NCI-H2029 (cell line): ENCODE results near the gene GTF3C6.
"Not testable (repeated sequence)": the region's sequence is repeated elsewhere in the genome, so short reads cannot be mapped to it uniquely, and the experiment has no call there.

Source experiments
- DNase-seq: peaks from one replicate; lab custom pipeline; 2025; lab: John Stamatoyannopoulos, UW

GTF3C6 gene

DNA sequence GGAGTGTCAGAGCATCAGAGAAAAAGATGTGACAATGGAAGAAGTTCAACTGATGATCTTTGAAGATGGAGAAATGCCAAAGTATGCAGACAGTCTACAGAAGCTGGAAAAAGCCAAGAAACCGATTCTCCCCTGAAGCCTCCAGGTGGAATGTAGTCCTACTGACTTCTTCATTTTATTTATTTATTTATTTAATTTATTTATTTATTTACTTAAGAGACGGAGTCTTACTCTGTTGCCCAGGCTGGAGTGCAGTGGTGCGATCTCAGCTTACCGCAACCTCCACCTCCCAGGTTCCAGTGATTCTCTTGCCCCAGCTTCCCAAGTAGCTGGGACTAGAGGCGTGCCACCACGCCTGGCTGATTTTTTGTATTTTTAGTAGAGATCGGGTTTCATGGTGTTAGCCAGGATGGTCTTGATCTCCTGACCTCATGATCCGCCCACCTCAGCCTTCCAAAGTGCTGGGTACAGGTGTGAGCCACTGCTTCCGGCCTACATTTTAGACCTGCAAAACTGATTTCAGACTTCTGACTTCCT is 21.1 kb downstream of the GTF3C6 start:
- no peak for DNase-seq

DNA sequence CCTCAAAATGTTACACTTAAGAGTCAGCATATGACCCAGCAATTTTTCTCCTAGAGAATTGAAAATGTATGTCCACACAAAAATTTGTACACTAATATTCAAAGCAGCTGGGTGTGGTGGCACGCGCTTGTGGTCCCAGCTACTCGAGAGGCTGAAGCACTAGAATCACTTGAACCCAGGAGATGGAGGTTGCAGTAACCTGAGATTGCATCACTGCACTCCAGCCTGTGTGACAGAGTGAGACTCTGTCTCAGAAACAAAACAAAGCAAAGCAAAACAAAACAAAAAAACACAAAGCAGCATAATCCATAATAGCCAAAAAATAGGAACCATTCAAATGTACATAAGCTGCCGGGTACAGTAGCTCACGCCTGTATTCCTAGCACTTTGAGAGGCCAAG is 21.7 kb downstream of the GTF3C6 start:
- no peak for DNase-seq

DNA sequence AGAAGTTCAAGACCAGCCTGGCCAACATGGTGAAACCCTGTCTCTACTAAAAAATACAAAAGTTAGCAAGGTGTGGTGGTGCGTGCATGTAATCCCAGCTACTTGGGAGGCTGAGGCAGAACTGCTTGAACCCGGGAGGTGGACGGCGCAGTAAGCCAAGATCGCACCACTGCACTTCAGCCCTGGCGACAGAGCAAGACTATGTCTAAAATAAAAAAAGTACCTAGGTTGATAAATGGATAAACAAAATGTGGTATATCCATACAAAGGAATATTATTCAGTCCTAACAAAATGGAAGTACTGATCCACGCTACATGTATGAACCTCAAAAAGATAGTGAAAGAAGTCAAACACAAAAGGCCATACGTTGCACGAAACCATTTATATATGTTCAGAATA is 22.1 kb downstream of the GTF3C6 start:
- DNase-seq = no peak

DNA sequence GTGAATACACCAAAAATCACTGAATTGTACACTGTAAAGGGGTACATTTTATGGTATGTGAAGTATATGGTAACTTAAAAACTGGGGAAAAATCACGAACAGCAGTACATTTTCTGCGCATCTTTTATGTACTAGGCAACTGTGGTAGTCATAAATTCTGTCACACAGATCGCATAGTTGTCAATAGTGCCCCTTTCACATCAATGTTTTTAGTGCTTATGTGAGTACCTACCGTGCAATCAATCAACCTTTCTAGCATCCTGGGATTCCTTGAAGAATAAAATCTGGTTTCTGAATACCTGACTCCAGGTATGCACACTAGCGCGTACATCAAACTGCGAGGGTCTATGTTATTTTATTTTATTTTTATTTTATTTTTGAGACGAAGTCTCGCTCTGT is 22.7 kb downstream of the GTF3C6 start:
- DNase-seq = no peak

DNA sequence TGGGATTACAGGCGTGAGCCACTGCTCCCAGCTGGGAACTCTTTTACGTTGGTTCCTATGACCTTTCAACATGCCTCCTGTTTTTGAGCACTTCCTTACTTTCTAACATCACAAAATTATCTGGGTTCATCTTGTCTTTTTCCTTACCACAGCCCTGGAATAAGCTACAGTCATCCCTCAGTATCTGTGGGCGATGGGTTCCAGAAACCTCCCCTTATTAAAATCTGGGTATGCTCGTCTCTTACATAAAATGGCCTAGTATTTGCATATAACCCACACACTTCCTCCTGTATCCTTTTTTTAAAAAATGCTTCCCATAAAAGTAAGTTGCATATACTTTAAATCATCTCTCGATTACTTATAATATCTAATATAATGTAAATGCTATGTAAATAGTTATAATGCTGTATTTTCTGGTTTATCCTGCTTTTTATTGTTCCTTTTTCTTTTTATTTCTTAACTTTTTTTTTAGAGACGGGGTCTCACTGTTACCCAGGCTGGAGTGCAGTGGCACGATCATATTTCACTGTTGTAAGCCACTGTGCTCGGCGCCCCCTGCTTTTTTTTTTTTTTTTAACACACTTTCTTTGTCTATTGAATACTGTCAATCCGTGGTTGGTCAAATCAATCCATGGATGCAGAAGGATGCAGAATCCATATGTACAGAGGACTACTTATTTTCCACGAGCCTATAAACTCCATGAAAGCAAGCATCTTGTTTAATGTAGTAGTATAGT is 32.5 kb downstream of the GTF3C6 start:
- DNase-seq = no peak

DNA sequence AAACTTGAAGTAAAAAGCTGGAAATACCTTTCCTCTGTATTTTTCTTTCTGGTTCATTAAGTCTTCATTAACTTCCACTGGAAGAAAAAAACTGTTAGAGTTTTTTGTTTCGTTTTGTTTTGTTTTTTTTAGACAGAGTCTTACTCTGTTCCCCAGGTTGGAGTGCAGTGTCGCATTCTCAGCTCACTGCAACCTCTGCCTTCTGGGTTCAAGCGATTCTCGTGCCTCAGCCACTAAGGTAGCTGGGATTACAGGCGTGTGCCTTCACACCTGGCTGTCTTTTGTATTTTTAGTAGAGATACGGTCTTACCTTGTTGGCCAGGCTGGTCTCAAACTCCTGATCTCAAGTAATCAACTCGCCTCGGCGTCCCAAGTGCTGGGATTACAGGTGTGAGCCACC is 38.2 kb downstream of the GTF3C6 start:
- no peak for DNase-seq

DNA sequence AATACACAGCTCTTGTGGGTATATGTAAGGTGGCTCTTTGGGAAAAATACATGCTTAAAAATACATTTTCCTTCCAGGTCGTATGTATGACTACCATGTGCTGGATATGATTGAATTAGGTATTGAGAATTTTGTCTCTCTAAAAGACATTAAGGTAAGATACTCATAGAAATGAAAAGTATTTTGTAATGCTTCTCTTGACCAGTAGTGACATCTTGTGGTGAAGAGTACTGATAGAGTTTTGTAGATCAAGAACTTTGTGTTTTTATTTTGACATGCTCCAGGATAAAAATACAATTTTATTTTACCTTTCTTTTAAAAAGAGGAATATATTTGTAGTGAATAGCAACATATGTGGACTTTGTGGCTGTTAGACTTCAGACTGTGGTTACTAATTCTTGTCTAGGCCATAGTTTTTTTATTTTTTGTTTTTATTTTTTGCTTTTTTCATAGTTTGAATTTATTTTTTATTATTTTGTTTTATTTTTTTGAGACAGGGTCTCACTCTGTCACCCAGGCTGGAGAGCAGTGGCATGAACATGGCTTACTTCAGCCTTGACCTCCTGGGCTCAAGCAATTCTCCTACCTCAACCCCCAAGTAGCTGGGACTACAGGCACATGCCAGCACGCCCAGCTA is 41.2 kb downstream of the GTF3C6 start:
- DNase-seq = no peak

DNA sequence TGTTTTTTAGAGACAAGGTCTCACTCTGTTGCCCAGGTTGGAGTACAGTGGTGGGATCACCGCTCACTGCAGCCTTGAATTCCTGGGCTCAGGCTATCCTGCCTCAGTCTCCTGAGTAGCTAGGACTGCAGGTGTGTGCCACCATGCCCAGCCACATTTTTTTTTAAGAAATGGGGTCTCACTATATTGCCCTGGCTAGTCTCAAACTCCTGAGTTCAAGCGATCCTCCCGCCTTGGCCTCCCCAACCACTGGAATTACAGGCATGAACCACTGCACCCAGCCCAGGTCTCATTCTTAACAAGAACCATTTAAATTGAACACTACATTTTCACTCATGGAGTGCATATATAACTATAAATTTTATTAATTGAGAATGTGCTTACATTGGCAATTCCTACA is 43.8 kb downstream of the GTF3C6 start:
- no peak for DNase-seq

DNA sequence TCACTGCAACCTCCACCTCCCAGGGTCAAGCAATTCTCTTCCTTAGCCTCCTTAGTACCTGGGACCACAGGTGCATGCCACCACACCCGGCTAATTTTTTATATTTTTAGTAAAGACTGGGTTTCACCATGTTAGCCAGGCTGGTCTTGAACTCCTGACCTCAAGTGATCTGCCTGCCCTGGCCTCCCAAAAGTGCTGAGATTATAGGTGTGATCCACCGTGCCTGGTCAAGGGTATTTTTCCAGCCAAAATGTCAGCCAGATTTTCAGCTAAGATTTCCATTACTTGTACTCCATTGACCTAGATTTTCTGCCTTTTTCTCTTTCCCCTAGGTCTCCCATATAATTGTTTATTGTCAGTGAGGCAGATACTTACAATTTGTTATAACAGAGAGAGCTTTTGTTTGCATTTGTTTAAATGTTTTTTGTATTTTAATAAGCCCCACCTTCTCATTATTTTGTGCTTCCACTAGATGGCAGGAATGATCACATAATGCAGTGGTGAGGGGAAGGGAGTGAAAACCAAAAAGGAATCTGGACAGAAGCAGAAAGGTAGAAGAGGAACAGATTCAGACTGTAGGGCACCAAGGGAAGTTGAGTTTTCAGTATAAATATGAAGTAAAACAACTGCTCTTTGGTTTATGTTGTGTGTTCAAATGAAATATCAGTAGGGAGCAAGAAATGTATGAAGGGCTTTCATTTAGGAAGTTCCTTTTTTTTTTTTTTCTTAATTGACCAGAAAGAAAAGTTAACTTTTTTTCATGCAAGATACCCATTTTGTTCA is 53.0 kb downstream of the GTF3C6 start:
- DNase-seq = peak; percentile 20

DNA sequence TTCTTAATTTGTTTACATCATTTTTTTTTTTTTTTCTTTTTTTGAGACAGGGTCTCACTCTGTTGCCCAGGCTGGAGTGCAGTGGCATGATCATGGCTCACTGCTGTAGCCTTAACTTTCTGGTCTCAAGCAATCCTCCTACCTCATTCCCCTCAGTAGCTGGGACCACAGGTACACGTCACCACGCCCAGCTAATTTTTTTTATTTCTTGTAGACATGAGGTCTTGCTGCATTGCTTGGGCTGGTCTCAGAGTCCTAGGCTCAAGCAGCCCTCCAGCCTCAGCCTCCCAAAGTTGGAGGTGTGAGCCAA is 53.6 kb downstream of the GTF3C6 start:
- DNase-seq = no peak

DNA sequence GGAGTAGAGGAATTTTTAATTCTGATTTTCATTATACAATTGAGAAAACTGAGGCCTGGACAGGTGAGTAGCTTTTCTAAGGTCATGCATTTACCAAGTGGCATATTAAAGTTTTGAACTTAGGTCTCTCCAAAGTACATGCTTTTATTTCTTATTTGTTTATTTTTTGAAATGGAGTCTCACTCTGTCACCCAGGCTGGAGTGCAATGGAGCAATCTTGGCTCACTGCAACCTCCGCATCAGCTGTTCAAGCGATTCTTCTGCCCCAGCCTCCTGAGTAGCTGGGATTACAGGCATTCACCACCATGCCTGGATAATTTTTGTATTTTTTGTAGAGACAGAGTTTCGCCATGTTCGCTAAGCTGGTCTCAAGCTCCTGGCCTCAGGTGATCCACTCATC is 54.0 kb downstream of the GTF3C6 start:
- not testable (repeated sequence) for DNase-seq

DNA sequence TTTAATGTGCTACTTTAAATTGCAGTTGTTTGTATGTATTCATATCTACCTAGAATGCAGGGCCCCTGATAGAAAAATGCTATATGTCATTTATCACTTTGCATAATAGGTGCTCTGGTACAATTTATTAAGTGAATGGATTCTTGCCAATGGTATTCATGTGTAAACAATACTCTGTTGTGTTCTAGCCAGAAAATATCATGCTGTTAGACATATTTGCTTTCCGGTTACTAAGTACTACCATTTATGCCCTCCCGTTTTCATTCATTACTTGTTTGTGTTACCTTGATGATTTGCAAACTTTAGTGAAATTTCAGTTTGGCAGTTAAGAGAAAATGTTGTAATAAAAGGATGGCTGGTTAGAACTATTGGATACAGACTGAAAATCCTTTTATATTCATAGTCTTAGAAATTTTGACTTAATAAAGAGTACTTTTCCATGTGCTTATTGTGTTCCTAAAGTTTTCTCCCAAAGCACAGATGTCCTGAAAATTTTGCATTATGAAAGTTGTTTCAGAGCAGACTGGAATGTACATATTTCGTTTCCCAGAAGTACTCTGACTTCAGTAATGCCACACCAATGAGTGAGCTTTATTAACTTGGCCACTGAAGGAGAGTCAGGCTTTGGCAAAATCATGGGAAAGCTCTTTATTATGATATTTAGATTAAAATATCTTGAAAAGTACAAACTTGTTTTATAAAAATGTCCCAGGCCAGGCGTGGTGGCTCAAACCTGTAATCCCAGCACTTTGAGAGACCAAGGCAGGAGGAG is 54.8 kb downstream of the GTF3C6 start:
- peak; percentile 59 for DNase-seq

DNA sequence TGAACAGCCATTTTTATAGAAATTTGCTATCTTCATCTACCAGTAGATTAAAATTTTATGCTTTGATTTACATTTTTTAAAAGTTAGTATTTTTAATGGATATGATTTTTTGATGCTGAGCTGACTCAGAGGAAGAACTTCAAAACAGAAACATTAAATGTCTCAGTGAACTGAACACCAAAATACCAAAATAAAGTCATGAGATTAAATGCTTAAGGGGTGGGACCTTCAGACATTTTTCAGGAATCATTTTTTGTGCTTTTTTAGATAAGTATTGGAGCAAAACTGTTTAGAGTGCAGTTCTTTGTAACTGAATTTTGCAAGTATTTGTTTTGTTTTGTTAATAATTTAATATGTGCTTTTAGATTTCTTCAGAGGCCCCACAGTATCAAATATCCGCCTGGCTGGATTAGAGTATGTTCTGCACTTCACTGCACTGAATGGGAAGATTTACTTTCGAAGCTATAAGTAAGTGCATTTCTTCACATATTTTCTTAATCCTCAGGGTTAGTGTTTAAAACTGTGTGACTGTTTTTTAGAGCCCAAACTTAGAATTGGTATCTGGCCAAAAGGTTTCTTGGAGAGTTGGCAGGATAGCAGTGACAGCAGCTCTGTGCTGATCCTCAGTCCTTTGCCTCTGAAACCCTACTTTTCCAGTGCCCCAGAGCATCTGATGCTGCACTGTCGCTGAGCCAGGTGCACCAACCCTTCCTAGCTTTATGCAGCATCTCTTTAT is 57.1 kb downstream of the GTF3C6 start:
- no peak for DNase-seq

DNA sequence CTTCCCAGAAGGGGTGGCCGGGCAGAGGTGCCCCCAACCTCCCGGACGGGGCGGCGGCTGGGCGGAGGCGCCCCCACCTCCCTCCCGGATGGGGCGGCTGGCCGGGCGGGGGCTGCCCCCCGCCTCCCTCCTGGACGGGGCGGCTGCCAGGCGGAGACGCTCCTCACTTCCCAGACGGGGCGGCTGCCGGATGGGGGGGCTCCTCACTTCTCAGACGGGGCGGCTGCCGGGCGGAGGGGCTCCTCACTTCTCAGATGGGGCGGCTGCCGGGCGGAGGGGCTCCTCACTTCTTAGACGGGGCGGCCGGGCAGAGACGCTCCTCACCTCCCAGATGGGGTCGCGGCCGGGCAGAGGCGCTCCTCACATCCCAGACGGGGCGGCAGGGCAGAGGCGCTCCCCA is 58.7 kb downstream of the GTF3C6 start:
- not testable (repeated sequence) for DNase-seq
